DMS53 (cell line): Measurements from ENCODE around the gene TBC1D2.

Source experiments
- DNase-seq: peaks from one replicate; lab custom pipeline; 2025; lab: John Stamatoyannopoulos, UW

The TBC1D2 gene

DNA sequence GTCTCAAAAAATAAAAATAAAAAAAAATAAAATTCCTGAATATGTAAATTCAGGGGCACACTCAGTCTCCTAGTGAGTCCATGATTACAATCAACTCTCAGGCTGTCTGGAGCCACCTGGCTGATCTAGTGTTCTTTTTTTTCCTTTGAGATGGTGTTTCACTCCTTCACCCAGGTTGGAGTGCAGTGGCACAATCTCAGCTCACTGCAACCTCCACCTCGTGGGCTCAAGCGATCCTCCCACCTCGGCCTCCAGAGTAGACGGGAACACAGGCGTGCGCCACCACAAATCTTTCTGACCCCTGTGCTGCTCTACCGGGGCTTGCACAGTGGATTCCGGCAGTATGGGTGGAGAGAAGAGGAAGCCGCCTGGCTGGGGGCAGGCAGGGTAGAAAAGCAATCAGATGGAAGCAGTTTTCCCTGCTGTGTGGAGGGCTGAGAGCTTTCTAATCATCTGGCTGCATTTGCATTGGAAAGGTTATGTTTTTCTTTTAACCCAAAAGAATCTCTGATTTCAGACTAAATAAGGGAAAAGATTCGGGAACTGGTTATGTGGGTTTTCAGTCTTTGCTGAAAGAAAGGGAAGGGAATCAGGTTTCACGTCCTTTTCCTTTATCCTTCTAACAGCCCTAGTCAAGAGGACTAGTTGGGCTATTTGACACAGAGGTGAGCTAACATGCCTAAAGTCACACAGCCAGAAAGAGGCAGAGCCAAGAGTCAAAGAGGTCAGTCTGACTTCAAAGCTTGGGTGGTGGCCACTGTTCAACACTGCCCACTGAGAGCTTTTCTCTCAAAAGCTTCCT, 36.7 kb downstream of the TBC1D2 start:
- peak; percentile 97 for DNase-seq

DNA sequence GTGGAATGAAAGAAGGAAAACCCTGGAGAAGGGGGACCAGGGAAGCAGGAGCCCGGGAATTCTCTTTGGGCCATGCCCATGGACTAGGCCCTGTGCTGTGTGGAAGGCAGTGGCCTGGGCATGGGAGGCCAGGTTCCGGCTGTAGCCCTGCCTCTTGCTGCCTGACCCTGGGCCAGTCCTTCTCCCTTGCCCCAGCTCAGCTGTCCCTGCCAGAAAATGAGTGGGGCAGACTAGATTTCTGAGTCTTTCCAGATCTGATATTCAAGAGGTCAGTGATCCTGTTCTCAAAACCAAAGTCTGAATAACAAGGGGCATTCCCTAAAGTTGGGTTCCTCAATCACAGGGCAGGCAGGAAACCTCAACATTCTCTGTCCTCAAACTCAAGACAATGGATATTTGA, 38.2 kb downstream of the TBC1D2 start:
- no peak for DNase-seq

GRCh38 chr9:98216391-98216790, 39.1 kb downstream of the TBC1D2 start:
- DNase-seq = no peak

GRCh38 chr9:98215821-98216220, 39.6 kb downstream of the TBC1D2 start:
- DNase-seq = peak; percentile 20

DNA sequence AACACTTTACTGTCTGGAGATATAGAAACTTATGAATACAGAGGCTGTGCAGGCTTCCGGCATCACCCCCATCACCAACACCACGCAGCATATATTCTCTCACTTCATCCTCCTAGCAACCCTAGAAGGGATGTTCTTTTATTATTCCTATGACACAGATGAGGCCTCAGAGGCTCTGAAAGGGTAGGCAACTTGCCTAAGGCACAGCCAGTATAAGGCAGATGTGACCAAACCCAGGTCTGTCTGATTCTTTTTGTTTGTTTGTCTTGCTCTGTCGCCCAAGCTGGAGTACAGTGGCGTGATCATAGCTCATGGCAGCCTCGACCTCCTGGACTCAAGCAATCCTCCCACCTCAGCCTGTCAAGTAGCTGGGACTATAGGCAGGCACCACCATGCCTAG, 40.2 kb downstream of the TBC1D2 start:
- DNase-seq = peak; percentile 5

GRCh38 chr9:98214811-98215210, 40.6 kb downstream of the TBC1D2 start:
- no peak for DNase-seq

DNA sequence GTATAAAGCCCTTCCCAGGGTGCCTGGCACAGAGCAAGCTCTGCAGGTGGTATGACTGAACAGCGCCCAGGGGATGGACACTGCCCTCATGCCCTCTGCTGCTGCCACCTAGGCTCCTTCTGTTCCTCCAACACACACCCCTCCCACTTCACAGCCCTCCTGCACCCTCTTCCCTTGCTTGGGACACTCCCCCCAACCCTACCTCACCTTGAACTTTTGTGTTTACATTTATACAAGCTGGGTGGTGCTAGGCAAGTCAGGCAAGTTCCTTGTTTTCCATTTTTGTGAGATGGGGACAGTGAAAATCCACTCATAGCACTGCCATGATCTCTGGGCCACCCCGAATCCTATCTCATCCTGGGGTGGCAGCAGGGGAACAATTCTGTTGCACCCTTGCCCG, 44.2 kb downstream of the TBC1D2 start:
- DNase-seq = no peak

- DNase-seq = no peak
Measured at GRCh38 chr9:98210435-98210834, 45.0 kb downstream of the TBC1D2 start.

DNA sequence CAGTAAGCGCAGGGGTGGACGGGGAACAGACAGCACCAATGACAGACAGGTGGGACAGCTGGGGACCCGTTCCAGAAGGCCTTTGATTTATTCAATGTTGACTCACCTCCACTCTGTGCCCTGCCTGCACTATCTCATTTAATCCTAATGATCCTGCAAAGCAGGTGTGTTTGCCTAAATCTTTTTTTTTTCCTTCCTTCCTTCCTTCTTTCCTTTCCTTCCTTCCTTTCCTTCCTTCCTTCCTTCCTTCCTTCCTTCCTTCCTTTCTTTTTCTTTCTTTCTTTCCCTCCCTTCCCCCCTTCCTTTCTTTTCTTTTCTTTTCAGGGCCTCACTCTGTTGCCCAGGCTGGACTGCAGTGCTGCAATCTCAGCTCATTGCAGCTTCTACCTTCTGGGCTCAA, 45.9 kb downstream of the TBC1D2 start:
- no peak for DNase-seq

GRCh38 chr9:98208635-98209034, 46.8 kb downstream of the TBC1D2 start:
- DNase-seq = no peak

- DNase-seq = peak; percentile 24
Measured at GRCh38 chr9:98207606-98208005, 47.8 kb downstream of the TBC1D2 start.

DNA sequence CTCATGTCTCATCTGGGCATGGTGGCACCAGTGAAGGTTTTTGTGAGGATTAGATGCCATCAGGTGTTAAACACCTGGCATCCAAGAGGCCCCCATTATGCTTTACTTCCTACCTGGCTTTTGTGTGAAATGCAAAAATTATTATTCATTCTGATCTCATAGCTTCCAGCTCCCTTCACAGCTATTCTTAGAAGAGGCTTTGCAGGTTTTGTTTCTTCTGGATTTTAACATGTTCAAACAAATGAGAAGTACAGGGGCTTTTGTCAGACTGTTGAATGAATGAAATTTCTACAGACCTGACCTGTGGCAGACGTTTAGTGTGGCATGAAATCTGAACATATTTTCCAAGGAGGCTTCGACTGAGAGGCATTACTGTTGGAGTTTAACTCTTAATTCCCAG, 48.7 kb downstream of the TBC1D2 start:
- no peak for DNase-seq

DNA sequence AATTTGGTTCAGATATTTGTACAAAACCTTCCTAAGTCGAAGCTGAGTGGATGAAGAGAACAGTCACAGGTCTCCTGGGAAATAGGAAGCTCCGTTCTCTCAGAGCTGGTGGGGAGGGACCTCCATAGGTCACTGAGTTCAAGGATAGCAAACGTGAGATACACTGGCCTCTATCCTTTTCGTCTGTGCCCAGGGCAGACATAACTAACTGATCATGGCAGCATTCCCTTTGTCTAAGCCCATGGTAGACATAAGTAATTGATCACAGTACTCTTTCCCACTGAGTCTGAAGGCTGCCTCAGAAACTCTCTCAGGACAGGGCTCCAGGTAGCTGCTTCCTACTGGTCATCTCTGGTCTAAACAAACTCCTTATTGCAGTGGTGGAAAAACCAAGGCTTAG, 50.8 kb downstream of the TBC1D2 start:
- no peak for DNase-seq

DNA sequence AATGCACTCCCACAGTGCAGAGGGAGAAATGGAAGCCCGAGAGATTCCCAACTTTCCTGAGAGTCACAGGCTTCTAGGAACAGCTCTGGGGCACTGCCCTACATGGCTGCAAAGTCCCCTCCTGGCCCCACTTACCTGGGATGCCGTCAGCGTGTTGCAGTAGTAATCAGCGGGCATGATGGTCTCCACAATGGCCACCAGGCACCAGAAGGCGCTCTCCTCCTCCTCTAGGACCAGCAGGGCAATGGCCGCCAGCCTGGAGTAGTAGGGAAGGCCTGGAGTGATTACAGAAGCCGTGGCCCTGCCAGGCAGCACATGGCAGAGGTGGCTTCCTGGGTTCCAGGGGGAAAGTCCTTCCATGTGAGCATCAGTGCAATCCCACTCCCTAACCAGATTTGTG, 52.3 kb downstream of the TBC1D2 start:
- no peak for DNase-seq

DNA sequence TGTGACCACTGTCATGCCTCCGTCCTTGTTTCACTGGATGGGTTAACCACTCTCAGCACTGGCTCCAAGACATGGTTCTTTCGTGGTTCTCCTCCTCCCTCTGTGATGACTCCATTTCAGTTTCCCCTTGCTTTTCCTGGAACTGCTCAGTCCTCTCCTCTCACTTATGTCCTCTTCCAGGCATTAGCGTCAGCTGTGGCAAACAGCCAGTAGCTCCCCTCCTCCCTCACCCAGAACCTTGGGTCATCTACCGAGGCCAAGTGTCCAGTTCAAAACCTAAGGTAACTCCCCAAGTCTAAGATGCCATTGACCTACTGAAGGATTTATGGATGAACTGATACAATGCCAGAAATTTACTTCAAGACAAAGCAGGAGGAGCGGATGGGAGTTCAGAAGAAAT, 53.2 kb downstream of the TBC1D2 start:
- no peak for DNase-seq

- no peak for DNase-seq
Measured at GRCh38 chr9:98201749-98202148, 53.7 kb downstream of the TBC1D2 start.

DNA sequence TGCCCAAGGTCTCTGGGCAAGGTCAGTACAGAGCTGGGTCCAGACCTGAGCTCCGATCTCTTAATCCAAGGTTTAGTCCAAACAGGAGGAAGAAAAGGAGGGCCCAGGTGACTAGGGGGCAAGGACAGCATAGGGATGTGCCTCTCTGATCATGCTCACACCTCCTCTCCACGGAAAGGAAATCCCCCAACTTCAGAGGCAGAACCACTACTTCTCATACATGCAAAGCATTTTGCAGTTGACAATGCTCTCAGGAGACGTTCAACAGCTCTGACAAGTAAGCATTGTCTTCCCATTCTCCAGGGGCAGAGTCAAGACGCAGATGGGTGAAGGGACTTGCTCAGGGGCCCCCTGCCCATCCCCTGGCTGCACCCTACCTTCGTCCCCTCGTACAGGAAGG, 54.3 kb downstream of the TBC1D2 start:
- DNase-seq = no peak

DNA sequence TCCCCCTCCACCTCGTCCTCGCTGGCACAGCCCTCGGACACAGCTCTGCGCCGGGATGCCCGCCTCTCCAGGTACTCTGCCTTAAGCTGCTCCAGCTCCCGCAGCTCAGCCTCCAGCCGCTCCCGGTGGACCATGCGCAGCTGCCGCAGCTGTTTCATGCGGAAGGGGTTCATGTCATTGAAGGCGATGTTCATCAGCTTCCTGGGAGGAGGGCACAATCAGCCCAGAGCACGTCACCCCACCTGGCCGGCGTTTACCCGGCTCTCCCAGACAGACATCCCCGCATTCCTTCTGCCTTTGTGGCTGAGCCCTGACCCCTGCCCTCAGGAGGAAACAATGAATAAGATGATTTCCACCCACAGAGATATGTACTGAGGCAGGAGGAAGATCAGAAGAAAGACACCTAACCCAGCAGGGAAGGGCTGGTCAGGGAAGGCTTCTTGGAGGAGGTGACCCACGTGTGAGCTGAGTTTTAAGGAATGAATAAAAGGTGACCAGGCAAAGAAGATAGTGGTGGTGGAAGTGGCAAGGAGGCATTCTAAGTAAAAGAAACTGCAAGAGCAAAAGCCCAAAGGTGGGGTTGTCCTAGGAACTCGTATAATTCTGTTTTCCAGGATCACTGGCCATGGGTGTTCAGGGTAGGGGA, 55.9 kb downstream of the TBC1D2 start:
- no peak for DNase-seq

- no peak for DNase-seq
Measured at GRCh38 chr9:98195671-98196070, 59.8 kb downstream of the TBC1D2 start.

DNA sequence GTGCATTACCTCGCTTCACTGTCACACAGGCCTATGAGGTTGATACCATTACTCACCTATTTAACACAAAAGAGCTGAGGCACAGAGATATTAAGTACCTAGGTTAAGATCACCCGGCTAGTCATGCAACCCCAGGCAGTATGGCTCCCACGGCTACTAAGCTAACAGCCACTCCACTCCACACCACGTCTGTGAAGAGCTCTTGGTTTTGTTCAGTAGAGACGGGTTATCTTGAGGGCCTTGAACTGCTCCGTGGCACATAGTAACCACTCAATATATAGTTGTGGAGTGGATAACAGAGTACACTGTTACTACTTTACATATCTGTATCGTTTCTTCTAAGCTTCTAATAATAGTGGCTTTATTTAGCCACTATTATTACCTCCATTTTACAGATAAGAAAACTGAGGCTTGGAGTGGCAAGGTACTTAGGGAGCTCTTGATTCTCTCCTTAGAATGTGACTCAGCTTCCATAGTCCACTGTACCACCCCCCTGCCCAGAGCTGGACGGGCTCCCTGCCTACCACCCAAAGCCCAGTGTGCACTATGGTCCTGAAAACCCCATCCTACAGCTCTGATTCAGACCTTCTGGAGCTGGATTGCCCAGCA, 62.0 kb downstream of the TBC1D2 start:
- DNase-seq = no peak

GRCh38 chr9:98192503-98193335, 62.7 kb downstream of the TBC1D2 start, which contains the start of gene CORO2A:
Gene CORO2A (minus strand): TSS chr9:98192637. CDS start chr9:98157660, 34,977 bp downstream.
- DNase-seq = peak; percentile 93
